Subcutaneous adipose tissue (tissue), 4 donors: Measurements from ENCODE around the gene GET3. TPM values are rescaled to one million over a fixed set of nuclear protein-coding genes. Genes with fewer than 3 reads are reported as not detected.

Experiments used
- CTCF ChIP-seq: fragments of 450-650 bp; IDR thresholded peaks from one replicate; pipeline ENCODE4 v1.5.1; 2016; ENCODE audit warnings: low read depth, mild to moderate bottlenecking, control low read depth, antibody characterized with exemption, moderate library complexity
- total RNA-seq, 4 donors: library from RNA; depleted of rRNA; stranded (reverse); fragments of >200 nt; gene quantifications; one replicate each; pipeline ENCODE4 v1.1.0, GENCODE V29; 2016

The GET3 gene
- total RNA-seq = 10 to 100 TPM; 35.1 to 53.5 (median 43.4) TPM

- TF ChIP-seq CTCF = no peak
Measured at GRCh38 chr19:12736995-12737834, at the start of gene GET3. Gene GET3 (plus strand): TSS chr19:12737497. CDS start chr19:12737506, 9 bp downstream.

- TF ChIP-seq CTCF = no peak
Measured at GRCh38 chr19:12689012-12689411, 48.3 kb upstream of the GET3 start.

GRCh38 chr19:12689581-12690216 is 47.6 kb upstream of the GET3 start:
- no peak for TF ChIP-seq CTCF

GRCh38 chr19:12692960-12693359 is 44.3 kb upstream of the GET3 start:
- no peak for TF ChIP-seq CTCF

- TF ChIP-seq CTCF = no peak
Measured at GRCh38 chr19:12694641-12695040, 42.7 kb upstream of the GET3 start.

- no peak for TF ChIP-seq CTCF
Measured at GRCh38 chr19:12695096-12695495, 42.2 kb upstream of the GET3 start.

GRCh38 chr19:12695514-12695913 is 41.8 kb upstream of the GET3 start:
- no peak for TF ChIP-seq CTCF
